ENCODE measurements around the gene DICER1.
"Not testable (repeated sequence)": the region's sequence is repeated elsewhere in the genome, so short reads cannot be mapped to it uniquely, and the experiment has no call there.

The DICER1 gene, protein sequence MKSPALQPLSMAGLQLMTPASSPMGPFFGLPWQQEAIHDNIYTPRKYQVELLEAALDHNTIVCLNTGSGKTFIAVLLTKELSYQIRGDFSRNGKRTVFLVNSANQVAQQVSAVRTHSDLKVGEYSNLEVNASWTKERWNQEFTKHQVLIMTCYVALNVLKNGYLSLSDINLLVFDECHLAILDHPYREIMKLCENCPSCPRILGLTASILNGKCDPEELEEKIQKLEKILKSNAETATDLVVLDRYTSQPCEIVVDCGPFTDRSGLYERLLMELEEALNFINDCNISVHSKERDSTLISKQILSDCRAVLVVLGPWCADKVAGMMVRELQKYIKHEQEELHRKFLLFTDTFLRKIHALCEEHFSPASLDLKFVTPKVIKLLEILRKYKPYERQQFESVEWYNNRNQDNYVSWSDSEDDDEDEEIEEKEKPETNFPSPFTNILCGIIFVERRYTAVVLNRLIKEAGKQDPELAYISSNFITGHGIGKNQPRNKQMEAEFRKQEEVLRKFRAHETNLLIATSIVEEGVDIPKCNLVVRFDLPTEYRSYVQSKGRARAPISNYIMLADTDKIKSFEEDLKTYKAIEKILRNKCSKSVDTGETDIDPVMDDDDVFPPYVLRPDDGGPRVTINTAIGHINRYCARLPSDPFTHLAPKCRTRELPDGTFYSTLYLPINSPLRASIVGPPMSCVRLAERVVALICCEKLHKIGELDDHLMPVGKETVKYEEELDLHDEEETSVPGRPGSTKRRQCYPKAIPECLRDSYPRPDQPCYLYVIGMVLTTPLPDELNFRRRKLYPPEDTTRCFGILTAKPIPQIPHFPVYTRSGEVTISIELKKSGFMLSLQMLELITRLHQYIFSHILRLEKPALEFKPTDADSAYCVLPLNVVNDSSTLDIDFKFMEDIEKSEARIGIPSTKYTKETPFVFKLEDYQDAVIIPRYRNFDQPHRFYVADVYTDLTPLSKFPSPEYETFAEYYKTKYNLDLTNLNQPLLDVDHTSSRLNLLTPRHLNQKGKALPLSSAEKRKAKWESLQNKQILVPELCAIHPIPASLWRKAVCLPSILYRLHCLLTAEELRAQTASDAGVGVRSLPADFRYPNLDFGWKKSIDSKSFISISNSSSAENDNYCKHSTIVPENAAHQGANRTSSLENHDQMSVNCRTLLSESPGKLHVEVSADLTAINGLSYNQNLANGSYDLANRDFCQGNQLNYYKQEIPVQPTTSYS (N-terminal part only)

DNA sequence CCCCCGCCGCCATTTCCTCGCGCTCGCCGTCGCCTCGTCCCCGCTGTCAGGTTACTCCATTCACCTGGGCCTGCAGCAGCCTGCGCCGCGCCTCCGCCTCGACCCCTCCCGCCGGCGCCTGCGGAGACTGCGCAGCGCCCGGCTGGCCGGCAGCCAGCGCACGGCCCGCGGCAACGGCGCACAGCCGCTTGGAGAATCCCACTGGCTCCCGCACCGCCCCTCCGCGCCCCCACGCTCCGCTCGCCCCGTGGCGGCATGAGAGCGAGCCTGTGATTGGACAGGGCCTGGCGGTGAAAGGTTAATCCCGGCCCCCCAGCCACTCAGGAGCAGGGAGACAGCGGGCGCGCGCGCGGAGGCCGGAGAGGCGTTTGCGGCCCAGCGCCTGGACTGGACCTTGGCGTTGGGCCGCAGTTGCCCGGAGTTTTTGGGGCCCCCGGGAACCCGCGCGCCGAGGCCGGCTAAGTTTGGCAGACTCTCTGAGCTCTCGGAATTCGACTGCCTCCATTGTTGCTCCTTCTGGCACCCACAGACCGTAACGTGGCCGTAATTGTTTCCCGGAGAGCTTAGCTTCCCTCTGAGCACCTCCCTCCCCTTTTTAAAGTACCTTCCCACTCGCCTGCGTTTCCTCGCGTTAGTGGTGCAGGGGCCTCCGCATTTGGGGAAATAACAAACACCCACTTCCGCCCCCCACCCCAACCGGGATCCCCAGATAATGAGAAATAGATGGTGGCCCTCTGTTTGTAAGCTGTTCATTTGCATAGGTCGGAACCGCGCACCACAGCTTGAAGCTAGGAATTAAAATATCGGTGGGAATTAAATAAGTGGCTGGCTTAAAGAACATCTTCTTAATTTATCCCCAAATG, at the start of gene DICER1:
Gene DICER1 (minus strand): TSS at position 203 of the 863 bp plus-strand sequence. CDS start 24,071 bp downstream, outside the sequence.
- DNase-seq (peak; percentile 93), ATAC-seq (ENCODE audit: insufficient read depth, low read depth) (peak; percentile 86)
- H4K20me1 ChIP-seq (ENCODE audit: insufficient read depth, low read length), result peaks cover 27% of the 10 kb centered on the region
- peak within 1 kb of the TSS; percentile 59 to 68 for H3K4me3 ChIP-seq (ENCODE audit: low read depth in 1 of 2, low read length in 2 of 2)
- peak within 1 kb of the TSS; percentile 67 for H3K4me2 ChIP-seq (ENCODE audit: insufficient read depth, low read length)
- peaks cover 38% of the 10 kb centered on the region for H3K4me1 ChIP-seq (ENCODE audit: insufficient read depth, low read length)
- H3K9ac ChIP-seq (ENCODE audit: low read depth, low read length), result peak within 1 kb of the TSS; percentile 97
- H3K36me3 ChIP-seq (ENCODE audit: insufficient read depth, low read length), result peaks cover 4% of the 10 kb centered on the region; the same call in 1 of the 2 replicates
- peaks cover 60% of the 10 kb centered on the region for H3K79me2 ChIP-seq (ENCODE audit: insufficient read depth, low read length)
- no peak for TF ChIP-seq EZH2 (IDR thresholded peaks at IDR 0.05; ENCODE audit: borderline replicate concordance, low read depth, low read length, severe bottlenecking)
- TF ChIP-seq, protein P1, sequence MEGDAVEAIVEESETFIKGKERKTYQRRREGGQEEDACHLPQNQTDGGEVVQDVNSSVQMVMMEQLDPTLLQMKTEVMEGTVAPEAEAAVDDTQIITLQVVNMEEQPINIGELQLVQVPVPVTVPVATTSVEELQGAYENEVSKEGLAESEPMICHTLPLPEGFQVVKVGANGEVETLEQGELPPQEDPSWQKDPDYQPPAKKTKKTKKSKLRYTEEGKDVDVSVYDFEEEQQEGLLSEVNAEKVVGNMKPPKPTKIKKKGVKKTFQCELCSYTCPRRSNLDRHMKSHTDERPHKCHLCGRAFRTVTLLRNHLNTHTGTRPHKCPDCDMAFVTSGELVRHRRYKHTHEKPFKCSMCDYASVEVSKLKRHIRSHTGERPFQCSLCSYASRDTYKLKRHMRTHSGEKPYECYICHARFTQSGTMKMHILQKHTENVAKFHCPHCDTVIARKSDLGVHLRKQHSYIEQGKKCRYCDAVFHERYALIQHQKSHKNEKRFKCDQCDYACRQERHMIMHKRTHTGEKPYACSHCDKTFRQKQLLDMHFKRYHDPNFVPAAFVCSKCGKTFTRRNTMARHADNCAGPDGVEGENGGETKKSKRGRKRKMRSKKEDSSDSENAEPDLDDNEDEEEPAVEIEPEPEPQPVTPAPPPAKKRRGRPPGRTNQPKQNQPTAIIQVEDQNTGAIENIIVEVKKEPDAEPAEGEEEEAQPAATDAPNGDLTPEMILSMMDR (IDR thresholded peaks at IDR 0.05; ENCODE audit: borderline replicate concordance, extremely low read depth, low read length, poor library complexity, severe bottlenecking), result no peak
- H2AFZ ChIP-seq (ENCODE audit: low read depth, low read length), result peak within 1 kb of the TSS; percentile 90
- no peaks in the 10 kb centered on the region for H3K27me3 ChIP-seq (ENCODE audit: insufficient read depth, low read length, poor library complexity)
- no peaks in the 10 kb centered on the region for H3K9me3 ChIP-seq (ENCODE audit: insufficient read depth, low read length, severe bottlenecking)
- H3K27ac ChIP-seq (ENCODE audit: low read length), result peak within 1 kb of the TSS; percentile 99

DNA sequence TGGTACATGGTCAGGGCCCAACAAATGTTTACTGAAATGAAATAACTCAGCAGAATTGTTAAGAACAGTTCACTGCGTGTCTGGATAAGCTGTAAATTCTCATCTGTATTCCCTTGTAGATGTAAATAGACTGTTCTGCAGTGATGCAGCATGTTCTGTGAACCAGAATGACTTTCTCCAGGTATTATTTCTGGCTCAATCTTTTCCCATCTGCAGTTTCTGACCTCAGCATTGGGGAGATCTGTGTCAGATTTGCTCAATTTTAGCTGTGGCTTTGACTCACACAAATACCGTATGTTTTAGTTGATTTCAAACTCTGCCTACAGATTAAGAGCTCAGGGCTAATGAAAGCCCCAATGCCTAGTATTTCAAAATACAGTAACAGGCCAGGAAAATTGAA, 49.2 kb upstream of the DICER1 start:
- no peak overlapping the region for H3K4me2 ChIP-seq (ENCODE audit: insufficient read depth, low read length)
- no peak for ATAC-seq (ENCODE audit: insufficient read depth, low read depth)

DNA sequence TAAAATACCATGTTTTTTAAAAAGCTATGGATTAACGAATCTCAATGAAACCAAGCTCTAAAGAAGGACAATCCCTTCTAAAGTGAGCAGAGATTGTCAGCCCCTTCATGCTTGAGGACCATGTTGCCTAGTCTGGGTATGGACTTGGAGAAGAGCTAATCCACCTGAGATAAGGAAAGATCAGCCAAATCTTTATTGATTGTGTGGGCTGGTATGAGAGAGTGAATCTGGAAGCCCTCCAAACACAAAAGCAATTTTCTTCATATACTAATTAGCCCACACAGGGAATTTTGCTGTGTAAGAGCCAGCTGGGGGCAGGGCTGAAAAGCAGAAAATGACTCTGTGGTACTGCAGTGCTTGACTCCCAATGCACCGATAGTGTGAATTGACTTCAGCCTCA, 47.4 kb upstream of the DICER1 start:
- H4K20me1 ChIP-seq (ENCODE audit: insufficient read depth, low read length), result no peaks in the 10 kb centered on the region
- H3K36me3 ChIP-seq (ENCODE audit: insufficient read depth, low read length), result no peaks in the 10 kb centered on the region
- H3K4me3 ChIP-seq (ENCODE audit: low read depth in 1 of 2, low read length in 2 of 2), result no peak overlapping the region
- peaks cover 3% of the 10 kb centered on the region for H3K27me3 ChIP-seq (ENCODE audit: insufficient read depth, low read length, poor library complexity)
- H3K4me2 ChIP-seq (ENCODE audit: insufficient read depth, low read length), result no peak overlapping the region
- no peaks in the 10 kb centered on the region for H3K79me2 ChIP-seq (ENCODE audit: insufficient read depth, low read length)
- DNase-seq (no peak), ATAC-seq (ENCODE audit: insufficient read depth, low read depth) (no peak)
- H3K27ac ChIP-seq (ENCODE audit: low read length), result no peak overlapping the region
- H3K9ac ChIP-seq (ENCODE audit: low read depth, low read length), result no peak overlapping the region
- no peak overlapping the region for H2AFZ ChIP-seq (ENCODE audit: low read depth, low read length)
- H3K4me1 ChIP-seq (ENCODE audit: insufficient read depth, low read length), result no peaks in the 10 kb centered on the region
- H3K9me3 ChIP-seq (ENCODE audit: insufficient read depth, low read length, severe bottlenecking), result peaks cover 4% of the 10 kb centered on the region
- TF ChIP-seq EZH2 (IDR thresholded peaks at IDR 0.05; ENCODE audit: borderline replicate concordance, low read depth, low read length, severe bottlenecking), result no peak

More for the DNA sequence above, 49.2 kb upstream of the DICER1 start:
- TF ChIP-seq, protein P1 (IDR thresholded peaks at IDR 0.05; ENCODE audit: borderline replicate concordance, extremely low read depth, low read length, poor library complexity, severe bottlenecking), result no peak
- TF ChIP-seq EZH2 (IDR thresholded peaks at IDR 0.05; ENCODE audit: borderline replicate concordance, low read depth, low read length, severe bottlenecking), result no peak
- H3K9ac ChIP-seq (ENCODE audit: low read depth, low read length), result no peak overlapping the region
- H3K27me3 ChIP-seq (ENCODE audit: insufficient read depth, low read length, poor library complexity), result peaks cover 3% of the 10 kb centered on the region
- H3K27ac ChIP-seq (ENCODE audit: low read length), result no peak overlapping the region
- no peak overlapping the region for H3K4me3 ChIP-seq (ENCODE audit: low read depth in 1 of 2, low read length in 2 of 2)
- no peaks in the 10 kb centered on the region for H3K4me1 ChIP-seq (ENCODE audit: insufficient read depth, low read length)
- H3K79me2 ChIP-seq (ENCODE audit: insufficient read depth, low read length), result no peaks in the 10 kb centered on the region
- no peaks in the 10 kb centered on the region for H3K36me3 ChIP-seq (ENCODE audit: insufficient read depth, low read length)
- DNase-seq, result no peak
- H2AFZ ChIP-seq (ENCODE audit: low read depth, low read length), result no peak overlapping the region
- H4K20me1 ChIP-seq (ENCODE audit: insufficient read depth, low read length), result no peaks in the 10 kb centered on the region
- peaks cover 4% of the 10 kb centered on the region for H3K9me3 ChIP-seq (ENCODE audit: insufficient read depth, low read length, severe bottlenecking)

DNA sequence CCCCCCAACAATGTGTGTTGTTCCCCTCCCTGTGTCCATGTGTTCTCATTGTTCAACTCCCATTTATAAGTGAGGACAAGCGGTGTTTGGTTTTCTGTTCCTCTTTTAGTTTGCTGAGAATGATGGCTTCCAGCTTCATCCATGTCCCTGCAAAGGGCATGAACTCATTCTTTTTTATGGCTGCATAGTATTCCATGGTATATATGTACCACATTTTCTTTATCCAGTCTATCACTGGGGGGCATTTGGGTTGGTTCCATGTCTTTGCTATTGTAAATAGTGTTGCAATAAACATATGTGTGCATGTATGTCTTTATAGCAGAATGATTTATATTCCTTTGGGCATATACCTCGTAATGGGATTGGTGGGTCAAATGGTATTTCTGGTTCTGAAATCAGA, 44.4 kb upstream of the DICER1 start:
- H3K27me3 ChIP-seq (ENCODE audit: insufficient read depth, low read length, poor library complexity); DNase-seq; H2AFZ ChIP-seq (ENCODE audit: low read depth, low read length); H3K9ac ChIP-seq (ENCODE audit: low read depth, low read length); H3K9me3 ChIP-seq (ENCODE audit: insufficient read depth, low read length, severe bottlenecking); H3K27ac ChIP-seq (ENCODE audit: low read length); H3K4me3 ChIP-seq (ENCODE audit: low read depth in 1 of 2, low read length in 2 of 2); H3K4me1 ChIP-seq (ENCODE audit: insufficient read depth, low read length); H4K20me1 ChIP-seq (ENCODE audit: insufficient read depth, low read length); H3K4me2 ChIP-seq (ENCODE audit: insufficient read depth, low read length); ATAC-seq (ENCODE audit: insufficient read depth, low read depth); H3K79me2 ChIP-seq (ENCODE audit: insufficient read depth, low read length); H3K36me3 ChIP-seq (ENCODE audit: insufficient read depth, low read length): not testable (repeated sequence)

Measured in DND-41 (cell line).